Ishikawa (cell line): Measurements from ENCODE around the gene SLAMF1.

Experiments used
- CEBPB ChIP-seq: IDR thresholded peaks from 2 replicates; pipeline ENCODE4 v1.6.1; 2012
- CREB1 ChIP-seq: IDR thresholded peaks from 2 replicates; pipeline ENCODE4 v1.6.1; 2012; ENCODE audit warnings: low read depth
- EGR1 ChIP-seq: IDR thresholded peaks from 2 replicates; pipeline ENCODE4 v1.6.1; 2012
- EP300 ChIP-seq: IDR thresholded peaks from 2 replicates; pipeline ENCODE4 v1.6.1; 2012; ENCODE audit warnings: borderline replicate concordance
- FOXM1 ChIP-seq: IDR thresholded peaks from 2 replicates; pipeline ENCODE4 v1.6.1; 2012; ENCODE audit warnings: low read depth, borderline replicate concordance
- NFIC ChIP-seq: IDR thresholded peaks from 2 replicates; pipeline ENCODE4 v1.6.1; 2012
- RAD21 ChIP-seq: IDR thresholded peaks from 2 replicates; pipeline ENCODE4 v1.6.1; 2012; ENCODE audit warnings: low read depth
- REST ChIP-seq: IDR thresholded peaks from 2 replicates; pipeline ENCODE4 v1.6.1; 2012; ENCODE audit warnings: low read depth, mild to moderate bottlenecking
- TAF1 ChIP-seq: IDR thresholded peaks from 2 replicates; pipeline ENCODE4 v1.6.1; 2012; ENCODE audit warnings: low read depth, mild to moderate bottlenecking
- TCF12 ChIP-seq: IDR thresholded peaks from 2 replicates; pipeline ENCODE4 v1.6.1; 2012; ENCODE audit warnings: low read depth
- TEAD4 ChIP-seq: IDR thresholded peaks from 2 replicates; pipeline ENCODE4 v1.6.1; 2012
- USF1 ChIP-seq: IDR thresholded peaks from 2 replicates; pipeline ENCODE4 v1.6.1; 2012
- YY1 ChIP-seq: IDR thresholded peaks from 2 replicates; pipeline ENCODE4 v1.6.1; 2012; ENCODE audit warnings: low read depth
- ZBTB7A ChIP-seq: IDR thresholded peaks from 2 replicates; pipeline ENCODE4 v1.6.1; 2012; ENCODE audit warnings: low read depth
- TF ChIP-seq, protein P1 (sequence below): IDR thresholded peaks from 2 replicates; pipeline ENCODE4 v1.6.1; 2012

Gene SLAMF1

GRCh38 chr1:160570840-160571239, 76.0 kb downstream of the SLAMF1 start:
- TF ChIP-seq ZBTB7A (no peak), CEBPB (no peak), YY1 (no peak), TAF1 (no peak), TCF12 (no peak), CREB1 (no peak), FOXM1 (no peak), EP300 (no peak), USF1 (no peak)
- TF ChIP-seq, protein P1, sequence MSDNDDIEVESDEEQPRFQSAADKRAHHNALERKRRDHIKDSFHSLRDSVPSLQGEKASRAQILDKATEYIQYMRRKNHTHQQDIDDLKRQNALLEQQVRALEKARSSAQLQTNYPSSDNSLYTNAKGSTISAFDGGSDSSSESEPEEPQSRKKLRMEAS = no peak

GRCh38 chr1:160569806-160570205, 77.0 kb downstream of the SLAMF1 start:
- TF ChIP-seq RAD21 = no peak
- no peak for TF ChIP-seq ZBTB7A
- TF ChIP-seq TEAD4 = no peak
- TF ChIP-seq EP300 = no peak
- TF ChIP-seq EGR1 = no peak
- TF ChIP-seq CREB1 = no peak
- TF ChIP-seq USF1 = no peak

- TF ChIP-seq TAF1 (no peak), ZBTB7A (no peak), EGR1 (no peak), CREB1 (no peak), REST (no peak), RAD21 (no peak), FOXM1 (no peak), TCF12 (no peak), USF1 (no peak), EP300 (no peak), NFIC (no peak), CEBPB (no peak), TEAD4 (no peak), YY1 (no peak)
- TF ChIP-seq, protein P1 = no peak
Observed at GRCh38 chr1:160567858-160568682, 78.8 kb downstream of the SLAMF1 start.

DNA sequence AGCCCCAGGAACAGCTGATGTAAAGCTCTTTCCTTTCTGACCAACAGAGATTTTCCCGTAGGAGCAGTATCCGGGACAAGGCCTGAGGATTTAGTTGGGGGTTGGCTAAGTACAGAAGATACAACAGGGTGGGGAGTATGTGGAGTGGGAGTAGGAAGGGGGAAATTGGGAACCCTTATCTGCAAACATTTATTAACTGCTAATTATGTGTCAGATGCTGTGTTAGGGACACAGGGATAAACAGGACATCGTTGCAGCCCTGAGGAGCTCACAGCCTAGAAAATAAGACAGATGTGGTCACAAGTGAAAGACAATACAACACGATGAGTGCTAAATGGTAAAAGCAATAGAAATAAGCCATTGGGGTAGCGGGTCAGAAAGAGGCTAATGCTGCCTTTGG, 79.5 kb downstream of the SLAMF1 start:
- TF ChIP-seq RAD21 (no peak), EGR1 (no peak), FOXM1 (no peak), TAF1 (no peak), ZBTB7A (no peak), REST (no peak), YY1 (no peak)
- TF ChIP-seq, protein P1 = no peak

- TF ChIP-seq TEAD4 (no peak), EP300 (no peak), CREB1 (no peak), TAF1 (no peak), EGR1 (no peak), ZBTB7A (no peak), NFIC (no peak), CEBPB (no peak), REST (no peak), FOXM1 (no peak), USF1 (no peak), YY1 (no peak), RAD21 (no peak), TCF12 (no peak)
- TF ChIP-seq, protein P1 = no peak
Observed at GRCh38 chr1:160565564-160565963, 81.3 kb downstream of the SLAMF1 start.
